T-helper 22 cell (primary cell): ENCODE data around the gene TINCR.
"Not testable (repeated sequence)": the region's sequence is repeated elsewhere in the genome, so short reads cannot be mapped to it uniquely, and the experiment has no call there.

Source experiments
- DNase-seq: peaks from one replicate; pipeline ENCODE4 v3.0.0-alpha.2; 2020; ENCODE audit warnings: low read depth

The TINCR gene

GRCh38 chr19:5558101-5558621 is 9.6 kb downstream of the TINCR start:
- no peak for DNase-seq

DNA sequence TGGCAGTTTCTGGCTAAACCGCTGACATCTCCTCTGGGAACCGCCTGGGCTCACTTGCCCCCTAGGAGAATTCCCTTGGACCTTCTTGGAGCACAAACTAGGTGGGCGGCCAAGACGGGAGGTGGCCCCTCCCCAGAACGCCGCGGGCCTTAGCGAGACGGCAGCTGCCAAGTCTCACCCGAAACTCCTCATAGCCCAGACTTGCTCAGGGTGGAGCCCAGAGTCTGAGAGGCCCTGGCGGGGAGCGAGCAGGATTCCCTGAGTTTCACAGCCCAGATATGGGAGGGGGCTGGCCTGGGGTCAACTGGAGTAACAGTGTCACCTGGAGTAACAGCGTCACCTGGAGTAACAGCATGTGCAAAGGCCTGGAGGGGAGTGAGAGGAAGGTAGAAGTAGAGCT is 10.1 kb downstream of the TINCR start:
- DNase-seq = no peak

- DNase-seq = no peak
Measured at GRCh38 chr19:5554828-5555227, 12.9 kb downstream of the TINCR start.

GRCh38 chr19:5553892-5554291 is 13.9 kb downstream of the TINCR start:
- no peak for DNase-seq

GRCh38 chr19:5547881-5548280 is 19.9 kb downstream of the TINCR start:
- DNase-seq = no peak

GRCh38 chr19:5545984-5546383 is 21.8 kb downstream of the TINCR start:
- no peak for DNase-seq

DNA sequence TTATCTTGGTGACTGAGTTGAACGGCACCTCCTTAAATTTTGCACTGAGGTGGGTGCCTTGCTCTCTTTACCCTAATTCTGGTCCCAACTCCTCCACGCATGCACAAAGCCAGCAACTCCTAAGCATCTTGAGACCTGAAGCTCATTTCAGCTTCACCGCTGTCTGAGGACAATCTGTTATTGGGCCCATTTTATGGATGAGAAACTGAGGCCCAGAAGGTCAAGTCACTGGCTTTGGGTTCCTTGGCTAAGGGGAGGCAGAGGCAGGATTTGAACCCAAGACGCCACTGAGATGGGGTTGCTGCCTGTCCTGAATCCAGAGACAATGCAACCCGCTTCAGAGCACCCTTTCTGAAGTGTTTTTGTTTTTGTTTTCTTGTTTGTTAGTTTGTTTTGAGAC is 22.7 kb downstream of the TINCR start:
- DNase-seq = no peak

DNA sequence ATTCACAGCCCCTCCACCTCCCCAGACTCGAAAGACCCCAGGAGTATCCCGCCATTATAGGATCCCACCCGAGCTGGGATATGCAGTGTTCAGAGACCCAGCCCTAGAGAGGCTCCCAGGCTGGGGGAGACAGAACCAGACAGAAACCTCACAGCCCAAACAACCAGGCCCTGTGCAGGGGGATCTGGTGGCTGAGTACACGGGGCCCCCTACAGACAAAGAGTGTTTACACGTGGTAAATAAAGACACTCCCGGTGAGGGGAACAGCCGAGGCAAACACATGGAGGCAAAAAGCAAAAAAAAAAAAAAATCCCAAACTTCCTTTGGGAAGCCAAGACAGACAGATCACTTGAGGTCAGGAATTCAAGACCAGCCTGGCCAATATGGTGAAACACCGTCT is 25.1 kb downstream of the TINCR start:
- no peak for DNase-seq

DNA sequence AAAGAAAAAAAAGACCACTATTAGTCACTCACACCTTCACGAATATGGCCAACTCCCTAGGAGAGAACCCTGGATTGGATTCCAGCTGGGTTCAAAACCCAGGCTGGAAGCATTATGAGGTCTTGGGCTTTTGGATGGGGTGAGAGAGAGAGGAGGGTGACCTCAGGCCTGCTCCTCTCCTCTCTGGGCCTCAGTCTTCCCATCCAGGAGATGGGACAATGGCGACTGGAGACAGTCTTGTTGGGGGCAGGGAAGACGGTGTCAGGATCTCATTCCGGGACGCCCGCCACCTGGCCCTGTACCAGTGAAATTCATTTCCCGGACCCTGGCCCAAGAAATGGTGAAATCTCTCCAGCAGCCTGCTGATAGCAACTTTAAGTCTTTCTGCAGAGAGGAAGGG is 26.3 kb downstream of the TINCR start:
- no peak for DNase-seq

- no peak for DNase-seq
Measured at GRCh38 chr19:5540208-5540607, 27.5 kb downstream of the TINCR start.

GRCh38 chr19:5537870-5538269 is 29.9 kb downstream of the TINCR start:
- DNase-seq = no peak

DNA sequence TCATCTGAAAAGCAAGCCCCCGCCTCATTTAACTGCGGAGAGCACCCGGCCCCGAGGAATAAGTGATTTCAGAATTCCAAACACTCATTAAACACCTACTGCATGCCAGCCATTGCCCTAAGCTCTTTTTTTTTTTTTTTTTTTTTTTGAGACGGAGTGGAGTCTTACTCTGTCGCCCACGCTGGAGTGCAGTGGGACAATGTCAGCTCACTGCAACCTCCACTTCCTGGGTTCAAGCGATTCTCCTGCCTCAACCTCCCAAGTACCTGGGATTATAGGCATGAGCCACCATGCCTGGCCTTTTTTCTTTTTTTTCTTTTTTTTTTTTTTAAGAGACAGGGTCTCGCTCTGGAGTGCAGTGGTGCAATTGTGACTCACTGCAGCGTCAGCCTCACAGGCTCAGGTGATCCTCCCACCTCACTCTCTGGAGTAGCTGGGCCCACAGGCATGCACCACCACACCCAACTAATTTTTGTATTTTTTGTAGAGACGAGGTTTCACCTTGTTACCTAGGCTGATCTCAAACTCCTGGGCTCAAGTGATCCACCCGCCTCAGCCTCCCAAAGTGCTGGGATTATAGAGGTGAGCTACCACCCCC is 30.7 kb downstream of the TINCR start:
- DNase-seq = not testable (repeated sequence)

GRCh38 chr19:5536337-5536894 is 31.3 kb downstream of the TINCR start:
- no peak for DNase-seq

- DNase-seq = no peak
Measured at GRCh38 chr19:5534787-5535586, 32.8 kb downstream of the TINCR start.

- DNase-seq = no peak
Measured at GRCh38 chr19:5533257-5533656, 34.5 kb downstream of the TINCR start.

DNA sequence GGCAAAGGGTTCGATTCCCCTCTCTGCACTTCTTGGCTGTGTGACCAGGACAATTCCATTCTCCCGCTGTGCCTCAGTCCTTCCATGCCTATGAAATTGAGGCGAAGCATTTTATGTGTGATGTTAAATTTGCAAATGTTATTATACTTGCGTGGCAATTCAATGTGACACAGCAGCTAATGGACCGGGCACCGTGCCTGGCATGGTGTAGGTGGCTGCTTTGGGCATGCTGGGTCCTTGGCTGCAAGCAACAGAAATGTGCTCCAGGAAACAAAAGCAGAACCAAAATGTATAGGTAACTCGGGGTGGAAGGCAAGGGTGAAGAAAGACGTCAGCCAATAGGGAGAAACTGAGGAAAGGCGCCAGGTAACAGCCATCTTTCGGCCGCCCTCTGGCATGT is 37.1 kb downstream of the TINCR start:
- DNase-seq = no peak

DNA sequence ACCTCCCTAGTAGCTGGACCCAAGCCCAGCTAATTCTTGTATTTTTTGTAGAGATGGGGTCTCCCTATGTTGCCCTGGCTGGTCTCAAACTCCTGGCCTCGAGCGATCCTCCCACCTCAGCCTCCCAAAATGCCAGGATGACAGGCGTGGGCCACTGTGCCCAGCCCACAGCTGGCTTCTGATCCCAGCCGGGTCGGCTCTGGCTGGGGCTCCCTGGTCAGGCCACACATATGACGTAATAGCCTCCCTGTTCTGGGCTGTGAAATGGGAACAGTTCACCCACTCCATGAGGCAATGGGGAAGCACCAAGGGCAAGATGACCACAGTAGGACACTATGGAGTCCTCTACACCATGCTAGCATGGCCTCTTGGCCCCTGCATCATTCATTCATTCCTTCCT is 41.1 kb downstream of the TINCR start:
- no peak for DNase-seq

DNA sequence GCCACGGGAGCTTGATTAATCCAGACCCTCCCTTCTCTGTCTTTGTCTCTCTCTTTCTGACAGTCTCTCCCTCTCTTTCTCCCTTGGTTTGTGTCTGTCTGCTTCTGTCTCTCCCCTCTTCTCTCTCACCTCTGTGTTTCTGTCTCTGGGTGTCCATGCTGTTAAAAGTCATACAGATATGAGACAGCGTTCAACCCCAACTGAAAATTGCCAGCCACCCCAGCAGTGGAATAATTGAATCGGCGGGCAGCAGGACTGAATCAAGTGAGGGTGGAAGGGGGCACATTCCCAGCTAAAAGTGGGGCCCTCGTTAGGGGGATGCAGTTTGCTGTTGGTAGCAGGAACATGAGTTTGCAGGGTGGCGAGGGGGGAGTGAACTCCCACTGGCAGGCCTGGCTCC is 43.7 kb downstream of the TINCR start:
- DNase-seq = no peak

- DNase-seq = no peak
Measured at GRCh38 chr19:5522106-5522505, 45.6 kb downstream of the TINCR start.

GRCh38 chr19:5520501-5520900 is 47.3 kb downstream of the TINCR start:
- DNase-seq = no peak

- no peak for DNase-seq
Measured at GRCh38 chr19:5519076-5519475, 48.7 kb downstream of the TINCR start.

DNA sequence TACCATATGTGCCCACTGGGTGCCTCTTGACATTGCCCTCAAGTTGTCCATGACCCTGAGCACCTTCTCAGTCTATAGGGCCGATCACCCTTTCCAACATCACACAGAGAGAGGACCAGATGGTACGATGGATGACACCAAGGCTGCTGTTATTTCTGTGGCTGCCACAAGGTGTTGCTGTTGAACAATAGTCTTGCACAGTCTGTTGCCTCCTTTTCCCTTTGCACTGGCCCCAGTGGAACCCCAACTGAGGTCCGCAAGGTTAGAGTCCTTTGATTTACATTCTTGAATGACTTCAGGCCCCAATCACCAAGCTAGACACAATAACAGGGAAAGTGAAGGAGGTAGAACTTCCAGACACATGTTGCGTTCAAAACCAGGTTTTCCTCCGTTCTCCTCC is 52.0 kb downstream of the TINCR start:
- no peak for DNase-seq

DNA sequence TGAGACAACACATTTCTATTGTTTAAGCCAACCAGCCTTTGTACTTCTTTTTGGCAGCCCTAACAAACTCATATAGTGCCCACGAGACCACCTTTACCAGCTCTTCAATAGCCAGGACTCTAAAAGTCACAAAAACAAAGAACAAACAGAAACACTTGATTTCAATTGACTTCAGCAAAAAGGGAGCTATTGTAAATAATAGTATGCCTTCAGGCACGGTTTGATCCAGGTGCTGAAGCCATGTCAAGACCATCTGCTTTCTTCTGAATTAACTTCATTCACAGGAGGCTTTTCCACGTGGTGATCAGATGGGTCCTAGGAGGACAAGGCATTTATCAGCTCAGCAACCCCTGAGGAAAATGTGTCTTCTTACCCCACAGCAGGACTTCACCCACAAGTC is 53.8 kb downstream of the TINCR start:
- DNase-seq = no peak
